ENCODE measurements around the gene BRPF1. TPM values are rescaled to one million over a fixed set of nuclear protein-coding genes. Genes with fewer than 3 reads are reported as not detected.

The BRPF1 gene
- polyA plus RNA-seq, 1 of the 3 experiments (the other 2 are of a cell fraction): 13.0 TPM

GRCh38 chr3:9779721-9780457, 48.4 kb downstream of the BRPF1 start:
- Histone ChIP-seq H3K4me1 (ENCODE audit: control insufficient read depth in 1 of 2, insufficient read depth in 2 of 2, low read depth in 1 of 2, low read length in 1 of 2) (no peaks in the 10 kb centered on the region), H4K20me1 (ENCODE audit: insufficient read depth) (no peaks in the 10 kb centered on the region), H3K9ac (no peak overlapping the region), H3K4me2 (no peak overlapping the region), H3K27me3 (ENCODE audit: insufficient read depth) (no peaks in the 10 kb centered on the region), H3K27ac (ENCODE audit: low read depth in 2 of 2, low read length in 1 of 2) (no peak overlapping the region), H3K9me2 (no peaks in the 10 kb centered on the region), H3F3A (replicated peaks; ENCODE audit: insufficient read depth) (peaks cover 13% of the 10 kb centered on the region), H3K9me3 (no peaks in the 10 kb centered on the region), H2AFZ (ENCODE audit: low read depth) (no peak overlapping the region), H3K79me2 (ENCODE audit: insufficient read depth) (no peaks in the 10 kb centered on the region), H3K36me3 (replicated peaks in 1 of 2; ENCODE audit: control insufficient read depth in 1 of 2, insufficient read depth in 2 of 2, low read length in 1 of 2) (peaks cover 14 to 31% of the 10 kb centered on the region in 2 experiments), H3K4me3 (ENCODE audit: low read depth in 2 of 2, low read length in 1 of 2) (no peak overlapping the region)
- ChIA-PET CTCF (no interaction called here), POLR2A (no interaction called here)
- WGBS (ENCODE audit: low lambda C conversion rate): 83% methylated on average over 8 of the region's 8 CpGs
- TF ChIP-seq EZH2phosphoT487 (IDR thresholded peaks at IDR 0.05; ENCODE audit: borderline replicate concordance, low read depth) (no peak), USF1 (IDR thresholded peaks at IDR 0.05; ENCODE audit: borderline replicate concordance, low read depth) (no peak), FOXM1 (IDR thresholded peaks at IDR 0.05; ENCODE audit: low read depth) (no peak), RAD21 (IDR thresholded peaks at IDR 0.05; ENCODE audit: low read length) (no peak), PBX3 (IDR thresholded peaks at IDR 0.05) (no peak), YY1 (IDR thresholded peaks at IDR 0.05; ENCODE audit: low read depth) (no peak), SMC3 (IDR thresholded peaks at IDR 0.05; ENCODE audit: low read depth, low read length) (no peak), JUND (IDR thresholded peaks at IDR 0.05) (no peak)
- no peak for DNase-seq

- WGBS (ENCODE audit: low lambda C conversion rate): 93% methylated on average over 10 of the region's 10 CpGs
- no peaks in the 10 kb centered on the region for H3K9me3 ChIP-seq
- H3F3A ChIP-seq (replicated peaks; ENCODE audit: insufficient read depth): peaks cover 13% of the 10 kb centered on the region
- H3K27me3 ChIP-seq (ENCODE audit: insufficient read depth): no peaks in the 10 kb centered on the region
- no peak for TF ChIP-seq FOSL2 (IDR thresholded peaks at IDR 0.05; ENCODE audit: borderline replicate concordance, low read depth)
- TF ChIP-seq RAD21 (IDR thresholded peaks at IDR 0.05; ENCODE audit: low read length): no peak
- no peak for TF ChIP-seq YY1 (IDR thresholded peaks at IDR 0.05; ENCODE audit: low read depth)
- no peak for TF ChIP-seq USF1 (IDR thresholded peaks at IDR 0.05; ENCODE audit: borderline replicate concordance, low read depth)
- TF ChIP-seq CTCF (IDR thresholded peaks at IDR 0.05): no peak
- TF ChIP-seq ZBTB33 (IDR thresholded peaks at IDR 0.05; ENCODE audit: borderline replicate concordance, low read depth): no peak
- TF ChIP-seq MAX (IDR thresholded peaks at IDR 0.05; ENCODE audit: low read depth): no peak
- no peak for TF ChIP-seq GATA2 (CRISPR knock-in tag; IDR thresholded peaks at IDR 0.05)
- no peak for TF ChIP-seq MXI1 (IDR thresholded peaks at IDR 0.05; ENCODE audit: low read depth, low read length)
- H2AFZ ChIP-seq (ENCODE audit: low read depth): no peak overlapping the region
- no peaks in the 10 kb centered on the region for H4K20me1 ChIP-seq (ENCODE audit: insufficient read depth)
- H3K4me3 ChIP-seq (ENCODE audit: low read depth in 2 of 2, low read length in 1 of 2): no peak overlapping the region
- no peak overlapping the region for H3K4me2 ChIP-seq
- no peaks in the 10 kb centered on the region for H3K4me1 ChIP-seq (ENCODE audit: control insufficient read depth in 1 of 2, insufficient read depth in 2 of 2, low read depth in 1 of 2, low read length in 1 of 2)
- no peak overlapping the region for H3K27ac ChIP-seq (ENCODE audit: low read depth in 2 of 2, low read length in 1 of 2)
- ChIA-PET CTCF (interaction anchor here (1.0 kb wide), 1 partner anchor 11 kb away, joined by 3 read pairs; no protein-coding TSS in a partner anchor), POLR2A (no interaction called here)
- no peaks in the 10 kb centered on the region for H3K9me2 ChIP-seq
- no peaks in the 10 kb centered on the region for H3K79me2 ChIP-seq (ENCODE audit: insufficient read depth)
- H3K9ac ChIP-seq: no peak overlapping the region
- peaks cover 19 to 36% of the 10 kb centered on the region in 2 experiments for H3K36me3 ChIP-seq (replicated peaks in 1 of 2; ENCODE audit: control insufficient read depth in 1 of 2, insufficient read depth in 2 of 2, low read length in 1 of 2)
- DNase-seq: no peak
These were observed 48.9 kb downstream of the BRPF1 start for GRCh38 chr3:9780458-9780812.
